Caco-2 (cell line): ENCODE results near the gene RPL7A. TPM values are rescaled to one million over a fixed set of nuclear protein-coding genes. Genes with fewer than 3 reads are reported as not detected.
"Not testable (repeated sequence)": the region's sequence is repeated elsewhere in the genome, so short reads cannot be mapped to it uniquely, and the experiment has no call there.

Source experiments
- BruUV-seq: library from RNA; stranded (reverse); fragments of 400-500 nt; replicated peaks from 2 replicates; lab custom pipeline; 2021; lab: Mats Ljungman, UMichigan
- CTCF ChIA-PET: fragments of 300-600 bp; sonication (Branson Sonifier 250); formaldehyde crosslinking; loops from one replicate; lab custom pipeline; 2022; ENCODE audit warnings: antibody characterized with exemption; lab: Charles Lee
- POLR2A ChIA-PET: fragments of 300-600 bp; sonication (Branson Sonifier 250); formaldehyde crosslinking; loops from one replicate; lab custom pipeline; 2022; ENCODE audit warnings: antibody characterized with exemption; lab: Charles Lee
- DNase-seq, 2 experiments: peaks; one replicate each; pipeline versions ENCODE4 v3.0.0 to v3.0.0-alpha.2; 2020 to 2022
- H3K27me3 ChIP-seq: replicated peaks from 2 replicates; pipeline ENCODE4 v1.6.0; 2011; ENCODE audit warnings: low read length; ENCODE audit not compliant: control insufficient read depth, insufficient read depth
- H3K36me3 ChIP-seq: 2 replicates; pipeline ENCODE4 v1.5.1; 2011; ENCODE audit warnings: low read length; ENCODE audit not compliant: control insufficient read depth, insufficient read depth
- H3K4me1 ChIP-seq: fragments of 250-450 bp; sonication (Bioruptor Pico); 2 replicates; pipeline ENCODE4 v1.5.1; 2020; ENCODE audit warnings: mild to moderate bottlenecking
- H3K4me3 ChIP-seq: 2 replicates; pipeline ENCODE4 v1.5.1; 2011; ENCODE audit warnings: low read depth, mild to moderate bottlenecking, control low read depth, low read length
- H3K9me3 ChIP-seq: fragments of 250-450 bp; sonication (Bioruptor Pico); 2 replicates; pipeline ENCODE4 v1.5.1; 2020; ENCODE audit warnings: mild to moderate bottlenecking, moderate library complexity
- H3K27ac Mint-ChIP-seq: one replicate; pipeline ENCODE4 v1.8.0; 2022; ENCODE audit warnings: mixed read lengths; ENCODE audit not compliant: unreplicated experiment
- H3K27me3 Mint-ChIP-seq: one replicate; pipeline ENCODE4 v1.8.0; 2022; ENCODE audit warnings: mixed read lengths; ENCODE audit not compliant: insufficient read depth, unreplicated experiment
- H3K36me3 Mint-ChIP-seq: one replicate; pipeline ENCODE4 v1.8.0; 2022; ENCODE audit warnings: mild to moderate bottlenecking, mixed read lengths; ENCODE audit not compliant: insufficient read depth, unreplicated experiment
- H3K4me1 Mint-ChIP-seq: one replicate; pipeline ENCODE4 v1.8.0; 2022; ENCODE audit warnings: low read depth, mixed read lengths; ENCODE audit not compliant: unreplicated experiment
- H3K4me3 Mint-ChIP-seq: one replicate; pipeline ENCODE4 v1.8.0; 2022; ENCODE audit warnings: mild to moderate bottlenecking, moderate library complexity, mixed read lengths; ENCODE audit not compliant: unreplicated experiment
- H3K9me3 Mint-ChIP-seq: one replicate; pipeline ENCODE4 v1.8.0; 2022; ENCODE audit warnings: mixed read lengths; ENCODE audit not compliant: unreplicated experiment
- CTCF ChIP-seq, 2 experiments: fragments of 200-600 bp in 1 of 2; IDR thresholded peaks; 1 replicate in 1 of 2; 2 replicates in 1 of 2; pipeline versions ENCODE4 v1.5.1 to v1.8.0; 2011 to 2022; ENCODE audit warnings: antibody characterized with exemption in 1 of 2, control low read depth in 1 of 2, inconsistent platforms in 1 of 2, low read depth in 1 of 2, low read length in 1 of 2, mild to moderate bottlenecking in 1 of 2, moderate library complexity in 1 of 2; ENCODE audit not compliant: insufficient read depth in 1 of 2, severe bottlenecking in 1 of 2, unreplicated experiment in 1 of 2
- intact Hi-C: fragments of 100-400 bp; cut with micrococcal nuclease; formaldehyde crosslinking; loops from one replicate; pipeline ENCODE4 v1.10.0; 2022; ENCODE audit not compliant: unreplicated experiment
- total RNA-seq: library from RNA; stranded (reverse); gene quantifications from 2 replicates; pipeline ENCODE4 v1.2.3, GENCODE V29; 2022

The RPL7A gene
- total RNA-seq, 1 experiment from 2014 or later: 1,995 TPM

- no peaks in the 10 kb centered on the region for H3K9me3 Mint-ChIP-seq
- H3K36me3 ChIP-seq: no peaks in the 10 kb centered on the region
- BruUV-seq: no TSS peak
- H3K36me3 Mint-ChIP-seq: no peaks in the 10 kb centered on the region
- H3K4me3 Mint-ChIP-seq: no peak overlapping the region
- no peak overlapping the region for H3K4me3 ChIP-seq
- intact Hi-C loops: no loop called here
- ChIA-PET POLR2A (interaction anchor here (0.6 kb wide), 1 partner anchor 13 kb away, joined by 4 read pairs; no protein-coding TSS in a partner anchor), CTCF (no interaction called here)
- H3K4me1 Mint-ChIP-seq: peaks cover 12% of the 10 kb centered on the region
- no peak for TF ChIP-seq CTCF (IDR thresholded peaks at IDR 0.05; ENCODE audit: insufficient read depth in 1 of 2, low read depth in 1 of 2, low read length in 1 of 2, severe bottlenecking in 1 of 2, unreplicated experiment in 1 of 2)
- no peaks in the 10 kb centered on the region for H3K27me3 Mint-ChIP-seq
- no peak overlapping the region for H3K27ac Mint-ChIP-seq
- DNase-seq: no peak
- H3K9me3 ChIP-seq: no peaks in the 10 kb centered on the region
- no peaks in the 10 kb centered on the region for H3K27me3 ChIP-seq
- peaks cover 17% of the 10 kb centered on the region for H3K4me1 ChIP-seq
Observed at GRCh38 chr9:133389025-133389557, 41.1 kb downstream of the RPL7A start.

- no peaks in the 10 kb centered on the region for H3K36me3 ChIP-seq
- Mint-ChIP-seq H3K36me3 (no peaks in the 10 kb centered on the region), H3K4me3 (no peak overlapping the region), H3K27me3 (no peaks in the 10 kb centered on the region), H3K4me1 (peaks cover 12% of the 10 kb centered on the region), H3K9me3 (no peaks in the 10 kb centered on the region), H3K27ac (no peak overlapping the region)
- CTCF ChIA-PET: interaction anchor here (0.6 kb wide), 1 partner anchor 29 kb away, joined by 4 read pairs; no protein-coding TSS in a partner anchor
- DNase-seq: no peak
- no peak for TF ChIP-seq CTCF (IDR thresholded peaks at IDR 0.05; ENCODE audit: insufficient read depth in 1 of 2, low read depth in 1 of 2, low read length in 1 of 2, severe bottlenecking in 1 of 2, unreplicated experiment in 1 of 2)
- H3K4me3 ChIP-seq: no peak overlapping the region
- H3K9me3 ChIP-seq: no peaks in the 10 kb centered on the region
- BruUV-seq: no TSS peak
- intact Hi-C loops: no loop called here
- no peaks in the 10 kb centered on the region for H3K27me3 ChIP-seq
- H3K4me1 ChIP-seq: peaks cover 17% of the 10 kb centered on the region
- POLR2A ChIA-PET: no interaction called here
Observed at GRCh38 chr9:133389562-133389961, 41.5 kb downstream of the RPL7A start.

DNA sequence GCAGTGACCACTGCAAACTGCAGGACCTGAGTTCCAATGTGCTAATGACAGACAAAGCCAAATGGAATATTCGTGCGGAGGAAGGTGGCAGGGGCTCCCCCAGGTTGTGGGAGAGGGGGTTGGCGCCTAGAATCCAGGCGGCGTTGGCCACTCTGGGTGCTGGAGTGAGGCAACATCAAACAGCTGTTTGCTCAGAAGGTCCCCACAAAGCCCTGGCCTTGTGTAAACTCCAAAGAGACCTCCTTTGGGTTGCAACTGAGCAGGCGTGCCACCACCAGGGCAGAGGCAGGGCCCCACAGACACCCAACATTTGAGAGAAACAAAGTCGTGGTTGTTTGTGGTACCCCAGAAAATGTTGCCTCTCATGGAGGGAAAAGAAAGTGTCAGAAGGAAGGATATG is 42.7 kb downstream of the RPL7A start:
- POLR2A ChIA-PET: no interaction called here
- H3K4me3 ChIP-seq: no peak overlapping the region
- peak overlapping the region; percentile 70 for H3K27ac Mint-ChIP-seq
- peaks cover 17% of the 10 kb centered on the region for H3K4me1 ChIP-seq
- H3K27me3 Mint-ChIP-seq: no peaks in the 10 kb centered on the region
- TF ChIP-seq CTCF (IDR thresholded peaks at IDR 0.05; ENCODE audit: insufficient read depth in 1 of 2, low read depth in 1 of 2, low read length in 1 of 2, severe bottlenecking in 1 of 2, unreplicated experiment in 1 of 2): no peak
- H3K4me3 Mint-ChIP-seq: no peak overlapping the region
- intact Hi-C loops: no loop called here
- H3K36me3 ChIP-seq: no peaks in the 10 kb centered on the region
- H3K36me3 Mint-ChIP-seq: no peaks in the 10 kb centered on the region
- CTCF ChIA-PET: no interaction called here
- H3K9me3 Mint-ChIP-seq: no peaks in the 10 kb centered on the region
- H3K9me3 ChIP-seq: no peaks in the 10 kb centered on the region
- peaks cover 12% of the 10 kb centered on the region for H3K4me1 Mint-ChIP-seq
- BruUV-seq: no TSS peak
- H3K27me3 ChIP-seq: no peaks in the 10 kb centered on the region
- DNase-seq: no peak

DNA sequence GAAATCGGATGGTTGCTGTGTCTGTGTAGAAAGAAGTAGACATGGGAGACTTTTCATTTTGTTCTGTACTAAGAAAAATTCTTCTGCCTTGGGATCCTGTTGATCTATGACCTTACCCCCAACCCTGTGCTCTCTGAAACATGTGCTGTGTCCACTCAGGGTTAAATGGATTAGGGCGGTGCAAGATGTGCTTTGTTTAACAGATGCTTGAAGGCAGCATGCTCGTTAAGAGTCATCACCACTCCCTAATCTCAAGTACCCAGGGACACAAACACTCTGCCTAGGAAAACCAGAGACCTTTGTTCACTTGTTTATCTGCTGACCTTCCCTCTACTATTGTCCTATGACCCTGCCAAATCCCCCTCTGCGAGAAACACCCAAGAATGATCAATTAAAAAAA is 43.4 kb downstream of the RPL7A start:
- POLR2A ChIA-PET, H3K36me3 ChIP-seq, BruUV-seq, H3K4me3 ChIP-seq, H3K36me3 Mint-ChIP-seq, DNase-seq, CTCF ChIA-PET, H3K9me3 Mint-ChIP-seq, H3K9me3 ChIP-seq, H3K27me3 Mint-ChIP-seq, H3K27me3 ChIP-seq, intact Hi-C loops: not testable (repeated sequence)
- Mint-ChIP-seq H3K4me1 (peaks cover 12% of the 10 kb centered on the region), H3K27ac (peak overlapping the region; percentile 29), H3K4me3 (peak overlapping the region; percentile 61)
- H3K4me1 ChIP-seq: peaks cover 17% of the 10 kb centered on the region

GRCh38 chr9:133392308-133392707 is 44.3 kb downstream of the RPL7A start:
- POLR2A ChIA-PET: interaction anchor here (0.6 to 0.7 kb wide), 3 partner anchors 14 to 154 kb away, joined by 5 to 9 read pairs (median 6); no protein-coding TSS in a partner anchor
- intact Hi-C loops, H3K27me3 ChIP-seq, H3K27me3 Mint-ChIP-seq, H3K4me1 Mint-ChIP-seq, H3K36me3 Mint-ChIP-seq, H3K9me3 Mint-ChIP-seq, DNase-seq, H3K36me3 ChIP-seq, H3K9me3 ChIP-seq, BruUV-seq: not testable (repeated sequence)
- CTCF ChIA-PET: interaction anchor here (0.6 to 0.7 kb wide), 3 partner anchors 33 to 67 kb away, joined by 3 to 5 read pairs (median 4); partner anchors contain the start of genes MED22 and RPL7A
- H3K27ac Mint-ChIP-seq: peak overlapping the region; percentile 29
- Histone ChIP-seq H3K4me1 (peaks cover 17% of the 10 kb centered on the region), H3K4me3 (peak overlapping the region; percentile 11)
- H3K4me3 Mint-ChIP-seq: peak overlapping the region; percentile 61
